ENCODE data around the gene PPP3CA.

PPP3CA gene

DNA sequence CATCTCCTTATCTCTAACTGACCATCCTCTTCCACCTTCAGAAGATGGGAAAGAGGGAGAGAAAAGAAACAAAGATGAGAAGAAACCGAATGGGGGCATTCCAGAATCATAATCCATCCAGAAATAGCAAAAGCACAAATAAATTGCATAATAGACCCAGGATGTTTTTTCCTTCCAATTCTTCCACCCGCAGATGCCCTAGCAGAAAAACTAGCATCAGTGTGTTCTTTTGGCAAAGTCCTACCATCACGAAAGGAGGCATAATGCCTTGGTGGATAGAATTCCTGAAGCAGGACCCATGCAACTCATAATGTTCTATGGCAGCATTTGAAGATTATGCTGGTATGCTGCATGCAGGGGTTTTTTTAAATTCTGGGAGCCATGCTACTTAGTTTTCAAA lies 279.2 kb downstream of the PPP3CA start:
- H3K9me3 ChIP-seq (ENCODE audit: severe bottlenecking): no peaks in the 10 kb centered on the region
- ATAC-seq (ENCODE audit: low read depth): no peak
- TF ChIP-seq, protein P1, sequence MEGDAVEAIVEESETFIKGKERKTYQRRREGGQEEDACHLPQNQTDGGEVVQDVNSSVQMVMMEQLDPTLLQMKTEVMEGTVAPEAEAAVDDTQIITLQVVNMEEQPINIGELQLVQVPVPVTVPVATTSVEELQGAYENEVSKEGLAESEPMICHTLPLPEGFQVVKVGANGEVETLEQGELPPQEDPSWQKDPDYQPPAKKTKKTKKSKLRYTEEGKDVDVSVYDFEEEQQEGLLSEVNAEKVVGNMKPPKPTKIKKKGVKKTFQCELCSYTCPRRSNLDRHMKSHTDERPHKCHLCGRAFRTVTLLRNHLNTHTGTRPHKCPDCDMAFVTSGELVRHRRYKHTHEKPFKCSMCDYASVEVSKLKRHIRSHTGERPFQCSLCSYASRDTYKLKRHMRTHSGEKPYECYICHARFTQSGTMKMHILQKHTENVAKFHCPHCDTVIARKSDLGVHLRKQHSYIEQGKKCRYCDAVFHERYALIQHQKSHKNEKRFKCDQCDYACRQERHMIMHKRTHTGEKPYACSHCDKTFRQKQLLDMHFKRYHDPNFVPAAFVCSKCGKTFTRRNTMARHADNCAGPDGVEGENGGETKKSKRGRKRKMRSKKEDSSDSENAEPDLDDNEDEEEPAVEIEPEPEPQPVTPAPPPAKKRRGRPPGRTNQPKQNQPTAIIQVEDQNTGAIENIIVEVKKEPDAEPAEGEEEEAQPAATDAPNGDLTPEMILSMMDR (IDR thresholded peaks at IDR 0.05; ENCODE audit: poor library complexity, severe bottlenecking): no peak

GRCh38 chr4:101067383-101067782 lies 279.9 kb downstream of the PPP3CA start:
- TF ChIP-seq, protein P1 (IDR thresholded peaks at IDR 0.05; ENCODE audit: poor library complexity, severe bottlenecking): no peak
- no peak overlapping the region for H3K27ac ChIP-seq (ENCODE audit: poor library complexity, severe bottlenecking)
- peaks cover 31% of the 10 kb centered on the region for H3K36me3 ChIP-seq (ENCODE audit: low read depth)
- no peak for ATAC-seq (ENCODE audit: low read depth)
- no peaks in the 10 kb centered on the region for H3K4me1 ChIP-seq (ENCODE audit: insufficient read depth, poor library complexity, severe bottlenecking)
- H3K9me3 ChIP-seq (ENCODE audit: severe bottlenecking): no peaks in the 10 kb centered on the region
- H3K27me3 ChIP-seq (ENCODE audit: insufficient read depth, poor library complexity, severe bottlenecking): no peaks in the 10 kb centered on the region
- no peak for DNase-seq (ENCODE audit: low spot score)
- no peak overlapping the region for H3K4me3 ChIP-seq (ENCODE audit: severe bottlenecking)

More for the DNA sequence above, 279.2 kb downstream of the PPP3CA start:
- Histone ChIP-seq H3K27ac (ENCODE audit: poor library complexity, severe bottlenecking) (no peak overlapping the region), H3K27me3 (ENCODE audit: insufficient read depth, poor library complexity, severe bottlenecking) (no peaks in the 10 kb centered on the region), H3K4me1 (ENCODE audit: insufficient read depth, poor library complexity, severe bottlenecking) (no peaks in the 10 kb centered on the region), H3K36me3 (ENCODE audit: low read depth) (peaks cover 26% of the 10 kb centered on the region), H3K4me3 (ENCODE audit: severe bottlenecking) (no peak overlapping the region)
- DNase-seq (ENCODE audit: low spot score): no peak

- H3K27ac ChIP-seq (ENCODE audit: poor library complexity, severe bottlenecking): no peak overlapping the region
- no peaks in the 10 kb centered on the region for H3K9me3 ChIP-seq (ENCODE audit: severe bottlenecking)
- H3K4me1 ChIP-seq (ENCODE audit: insufficient read depth, poor library complexity, severe bottlenecking): no peaks in the 10 kb centered on the region
- H3K36me3 ChIP-seq (ENCODE audit: low read depth): peaks cover 31% of the 10 kb centered on the region
- DNase-seq (ENCODE audit: low spot score) (no peak), ATAC-seq (ENCODE audit: low read depth) (no peak)
- no peak overlapping the region for H3K4me3 ChIP-seq (ENCODE audit: severe bottlenecking)
- H3K27me3 ChIP-seq (ENCODE audit: insufficient read depth, poor library complexity, severe bottlenecking): no peaks in the 10 kb centered on the region
- TF ChIP-seq, protein P1 (IDR thresholded peaks at IDR 0.05; ENCODE audit: poor library complexity, severe bottlenecking): no peak
Measured at GRCh38 chr4:101066626-101067170, 280.6 kb downstream of the PPP3CA start.

DNA sequence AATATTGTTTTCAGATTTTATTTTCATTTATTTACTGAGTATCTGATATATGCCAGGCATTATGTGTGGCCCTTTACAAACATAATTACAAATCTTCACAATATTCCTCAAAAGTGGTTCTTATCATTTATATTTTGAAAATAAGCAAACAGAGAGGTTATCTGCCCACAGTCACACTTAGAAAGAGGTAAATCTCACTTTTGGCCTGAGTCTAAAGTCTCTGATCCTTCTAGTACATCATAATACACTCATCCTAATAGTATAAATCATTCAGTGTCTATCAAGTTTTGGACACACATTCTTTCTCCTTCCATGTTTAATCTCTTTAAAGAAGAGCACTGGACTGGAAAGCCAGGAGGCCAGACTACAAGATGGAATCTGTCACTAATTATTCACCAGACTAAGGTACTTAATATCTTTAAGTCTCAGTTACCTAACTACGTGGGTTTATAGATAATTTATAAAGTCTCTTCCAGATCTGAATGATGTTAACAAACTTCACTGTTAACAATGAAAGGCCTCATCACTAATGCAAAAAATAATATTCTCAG lies 281.3 kb downstream of the PPP3CA start:
- TF ChIP-seq, protein P1 (IDR thresholded peaks at IDR 0.05; ENCODE audit: poor library complexity, severe bottlenecking): no peak
- H3K27me3 ChIP-seq (ENCODE audit: insufficient read depth, poor library complexity, severe bottlenecking): no peaks in the 10 kb centered on the region
- no peak for DNase-seq (ENCODE audit: low spot score)
- H3K4me1 ChIP-seq (ENCODE audit: insufficient read depth, poor library complexity, severe bottlenecking): no peaks in the 10 kb centered on the region
- no peak overlapping the region for H3K27ac ChIP-seq (ENCODE audit: poor library complexity, severe bottlenecking)
- H3K36me3 ChIP-seq (ENCODE audit: low read depth): peaks cover 35% of the 10 kb centered on the region
- no peak for ATAC-seq (ENCODE audit: low read depth)
- H3K9me3 ChIP-seq (ENCODE audit: severe bottlenecking): no peaks in the 10 kb centered on the region
- H3K4me3 ChIP-seq (ENCODE audit: severe bottlenecking): no peak overlapping the region

GRCh38 chr4:101065346-101065745 lies 282.0 kb downstream of the PPP3CA start:
- Histone ChIP-seq H3K36me3 (ENCODE audit: low read depth) (peaks cover 38% of the 10 kb centered on the region), H3K27ac (ENCODE audit: poor library complexity, severe bottlenecking) (no peak overlapping the region), H3K9me3 (ENCODE audit: severe bottlenecking) (no peaks in the 10 kb centered on the region), H3K4me1 (ENCODE audit: insufficient read depth, poor library complexity, severe bottlenecking) (no peaks in the 10 kb centered on the region), H3K27me3 (ENCODE audit: insufficient read depth, poor library complexity, severe bottlenecking) (no peaks in the 10 kb centered on the region), H3K4me3 (ENCODE audit: severe bottlenecking) (no peak overlapping the region)
- ATAC-seq (ENCODE audit: low read depth) (no peak), DNase-seq (ENCODE audit: low spot score) (no peak)
- TF ChIP-seq, protein P1 (IDR thresholded peaks at IDR 0.05; ENCODE audit: poor library complexity, severe bottlenecking): no peak

Measured in RWPE2 (cell line).